ENCODE data around the gene SPTBN4. TPM values are rescaled to one million over a fixed set of nuclear protein-coding genes. Genes with fewer than 3 reads are reported as not detected.

The SPTBN4 gene
- total RNA-seq, 1 donor, result 0.72 TPM

GRCh38 chr19:40444000-40444824 is 22.6 kb upstream of the SPTBN4 start, which contains the start of gene SERTAD3:
Gene SERTAD3, minus strand, starts transcription at chr19:40444335. Its CDS starts 2,255 bp downstream, at chr19:40442080.
- peaks cover 26% of the 10 kb centered on the region for H3K36me3 ChIP-seq (ENCODE audit: insufficient read depth, low read length)
- H3K4me1 ChIP-seq (ENCODE audit: insufficient read depth, low read length), result peaks cover 15% of the 10 kb centered on the region
- DNase-seq (ENCODE audit: insufficient read length, low spot score, missing footprints), result peak; percentile 99
- H3K27me3 ChIP-seq (ENCODE audit: insufficient read depth, low read length), result no peaks in the 10 kb centered on the region
- peak within 1 kb of the TSS; percentile 97 for H3K4me2 ChIP-seq (ENCODE audit: insufficient read depth, low read length)
- peaks cover 32% of the 10 kb centered on the region for H4K20me1 ChIP-seq (ENCODE audit: insufficient read depth, low read length)
- peak within 1 kb of the TSS; percentile 100 for H3K4me3 ChIP-seq (ENCODE audit: insufficient read depth, low read length)
- H3K79me2 ChIP-seq (ENCODE audit: insufficient read depth, low read length), result peaks cover 44% of the 10 kb centered on the region
- peak within 1 kb of the TSS; percentile 99 for H2AFZ ChIP-seq (ENCODE audit: low read length)
- TF ChIP-seq CTCF (IDR thresholded peaks at IDR 0.05; ENCODE audit: extremely low read depth, low read depth, low read length), result no peak
- peak within 1 kb of the TSS; percentile 95 for H3K27ac ChIP-seq (ENCODE audit: low read depth, low read length)
- no peaks in the 10 kb centered on the region for H3K9me3 ChIP-seq (ENCODE audit: low read depth, low read length)

DNA sequence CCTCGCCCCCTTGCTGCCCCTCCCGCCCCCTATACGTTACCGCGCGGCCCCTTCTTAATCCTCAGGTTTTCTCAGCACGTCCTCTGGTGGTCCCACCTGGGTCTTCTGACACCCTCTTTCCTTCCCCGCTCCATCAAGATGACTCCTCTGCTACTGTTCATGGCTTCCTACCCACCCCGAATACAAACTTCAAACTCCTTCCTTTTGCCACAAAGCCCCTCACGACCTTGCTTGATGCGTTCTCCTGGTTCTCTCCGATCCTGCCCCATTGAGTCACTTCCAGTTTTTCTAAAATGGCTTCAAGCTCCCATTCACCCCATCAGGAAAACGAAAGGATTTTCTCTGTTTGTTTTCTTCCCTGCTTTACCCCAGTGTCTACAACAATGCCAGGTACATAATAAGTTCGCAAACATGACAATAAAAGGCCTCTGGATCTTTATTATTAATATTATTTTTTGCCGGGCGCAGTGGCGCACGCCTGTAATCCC is 21.9 kb upstream of the SPTBN4 start:
- Histone ChIP-seq H3K36me3 (ENCODE audit: insufficient read depth, low read length) (peaks cover 25% of the 10 kb centered on the region), H3K4me3 (ENCODE audit: insufficient read depth, low read length) (peak overlapping the region; percentile 100), H3K4me2 (ENCODE audit: insufficient read depth, low read length) (peak overlapping the region; percentile 97), H3K27me3 (ENCODE audit: insufficient read depth, low read length) (no peaks in the 10 kb centered on the region), H4K20me1 (ENCODE audit: insufficient read depth, low read length) (peaks cover 27% of the 10 kb centered on the region), H3K79me2 (ENCODE audit: insufficient read depth, low read length) (peaks cover 40% of the 10 kb centered on the region), H3K9me3 (ENCODE audit: low read depth, low read length) (no peaks in the 10 kb centered on the region), H2AFZ (ENCODE audit: low read length) (peak overlapping the region; percentile 99), H3K4me1 (ENCODE audit: insufficient read depth, low read length) (peaks cover 15% of the 10 kb centered on the region), H3K27ac (ENCODE audit: low read depth, low read length) (peak overlapping the region; percentile 95)
- no peak for TF ChIP-seq CTCF (IDR thresholded peaks at IDR 0.05; ENCODE audit: extremely low read depth, low read depth, low read length)
- DNase-seq (ENCODE audit: insufficient read length, low spot score, missing footprints), result no peak

GRCh38 chr19:40445780-40446262 is 21.0 kb upstream of the SPTBN4 start:
- Histone ChIP-seq H4K20me1 (ENCODE audit: insufficient read depth, low read length) (peaks cover 19% of the 10 kb centered on the region), H3K79me2 (ENCODE audit: insufficient read depth, low read length) (peaks cover 30% of the 10 kb centered on the region), H3K36me3 (ENCODE audit: insufficient read depth, low read length) (peaks cover 16% of the 10 kb centered on the region), H3K9me3 (ENCODE audit: low read depth, low read length) (no peaks in the 10 kb centered on the region), H2AFZ (ENCODE audit: low read length) (peak overlapping the region; percentile 37), H3K4me3 (ENCODE audit: insufficient read depth, low read length) (no peak overlapping the region), H3K27me3 (ENCODE audit: insufficient read depth, low read length) (no peaks in the 10 kb centered on the region), H3K27ac (ENCODE audit: low read depth, low read length) (no peak overlapping the region), H3K4me1 (ENCODE audit: insufficient read depth, low read length) (peaks cover 15% of the 10 kb centered on the region), H3K4me2 (ENCODE audit: insufficient read depth, low read length) (no peak overlapping the region)
- no peak for TF ChIP-seq CTCF (IDR thresholded peaks at IDR 0.05; ENCODE audit: extremely low read depth, low read depth, low read length)
- DNase-seq (ENCODE audit: insufficient read length, low spot score, missing footprints), result no peak

DNA sequence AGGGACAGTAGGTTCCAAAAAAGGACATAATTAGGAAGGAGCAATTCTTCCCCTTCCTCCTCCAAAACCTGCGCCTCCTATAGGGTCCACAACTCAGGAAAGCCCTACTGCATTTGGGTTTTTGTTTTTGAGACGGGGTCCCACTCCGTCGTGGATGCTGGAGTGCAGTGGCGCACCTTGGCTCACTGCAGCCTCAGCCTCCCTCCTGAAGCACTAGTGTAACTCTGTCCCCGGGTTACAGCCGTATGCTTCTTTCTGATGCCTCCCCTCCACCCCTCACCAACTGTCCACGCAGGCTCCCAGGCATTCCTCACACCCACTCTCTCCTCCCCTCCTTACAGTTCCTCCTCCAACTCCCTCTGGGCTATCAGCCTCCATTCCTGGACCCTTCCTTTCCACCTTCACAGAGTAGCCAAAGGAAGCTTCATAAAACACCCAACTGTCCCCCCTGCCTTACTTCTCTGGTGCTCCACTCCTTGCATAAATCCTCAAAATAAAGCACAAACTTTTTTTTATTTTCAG is 20.5 kb upstream of the SPTBN4 start:
- Histone ChIP-seq H4K20me1 (ENCODE audit: insufficient read depth, low read length) (peaks cover 14% of the 10 kb centered on the region), H3K79me2 (ENCODE audit: insufficient read depth, low read length) (peaks cover 25% of the 10 kb centered on the region), H3K27ac (ENCODE audit: low read depth, low read length) (no peak overlapping the region), H3K4me3 (ENCODE audit: insufficient read depth, low read length) (no peak overlapping the region), H3K4me2 (ENCODE audit: insufficient read depth, low read length) (no peak overlapping the region), H3K4me1 (ENCODE audit: insufficient read depth, low read length) (peaks cover 15% of the 10 kb centered on the region), H3K36me3 (ENCODE audit: insufficient read depth, low read length) (peaks cover 11% of the 10 kb centered on the region), H2AFZ (ENCODE audit: low read length) (no peak overlapping the region), H3K9me3 (ENCODE audit: low read depth, low read length) (no peaks in the 10 kb centered on the region), H3K27me3 (ENCODE audit: insufficient read depth, low read length) (no peaks in the 10 kb centered on the region)
- no peak for DNase-seq (ENCODE audit: insufficient read length, low spot score, missing footprints)
- TF ChIP-seq CTCF (IDR thresholded peaks at IDR 0.05; ENCODE audit: extremely low read depth, low read depth, low read length), result no peak

All from osteoblast (primary cell).